Hepatocyte (in vitro differentiated cells): ENCODE results near the gene MBNL3.

Experiments used
- CTCF ChIP-seq: fragments of 200-600 bp; sonication (generic); IDR thresholded peaks from 2 replicates; pipeline ENCODE4 v1.5.1; 2016; ENCODE audit warnings: antibody characterized with exemption, mild to moderate bottlenecking; ENCODE audit not compliant: poor library complexity
- EZH2 ChIP-seq: fragments of 200-600 bp; sonication (generic); IDR thresholded peaks from 2 replicates; pipeline ENCODE4 v1.6.1; 2016; ENCODE audit warnings: antibody characterized with exemption, mild to moderate bottlenecking, borderline replicate concordance
- EZH2phosphoT487 ChIP-seq: fragments of 200-600 bp; sonication (generic); IDR thresholded peaks from one replicate; pipeline ENCODE4 v1.6.1; 2018; ENCODE audit warnings: antibody characterized with exemption, mild to moderate bottlenecking, low read depth, moderate library complexity; ENCODE audit not compliant: unreplicated experiment, severe bottlenecking

DNA sequence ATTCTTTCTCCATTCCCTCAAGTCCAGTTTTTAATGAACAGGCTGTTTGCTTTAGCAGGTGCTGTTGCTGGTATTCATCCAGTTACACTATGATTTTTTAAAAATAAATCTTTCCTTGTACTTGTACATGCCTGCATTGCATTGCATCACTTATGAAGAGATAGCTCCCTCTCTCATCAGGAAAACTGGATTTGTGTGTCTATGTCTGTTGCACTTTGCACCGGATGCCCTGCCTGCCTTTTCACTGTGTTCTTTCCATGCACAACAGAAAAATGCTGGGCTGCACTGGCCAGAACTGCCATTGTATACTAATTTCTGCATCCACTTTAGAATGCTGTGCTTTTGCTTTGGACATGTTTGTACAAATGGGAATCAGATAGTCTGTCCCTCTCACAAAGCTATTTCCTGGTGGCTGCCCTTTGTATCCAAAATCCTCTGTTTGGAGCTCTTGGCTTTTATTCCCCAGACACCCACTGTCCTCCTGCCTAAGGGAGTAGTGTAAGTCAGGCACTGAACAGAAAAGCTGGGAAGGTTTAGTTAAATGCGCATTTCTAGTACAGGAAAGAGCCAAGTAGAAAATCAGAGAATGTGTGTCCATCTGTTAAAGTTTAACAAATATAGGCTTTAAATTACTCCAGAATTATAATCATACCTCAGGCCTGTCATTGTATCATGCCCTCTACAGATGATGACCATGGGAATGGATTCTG, 119.1 kb downstream of the MBNL3 start:
- no peak for TF ChIP-seq CTCF
- TF ChIP-seq EZH2 = no peak
- TF ChIP-seq EZH2phosphoT487 = no peak
